HG03039 (cell line): ENCODE measurements around the gene CDC14A.
"Not testable (repeated sequence)": the region's sequence is repeated elsewhere in the genome, so short reads cannot be mapped to it uniquely, and the experiment has no call there.

ENCODE experiments used
- ATAC-seq: cut with Tn5 transposase; IDR thresholded peaks from one replicate; pipeline ENCODE4 v1.9.1; 2021; ENCODE audit warnings: mild to moderate bottlenecking, moderate library complexity; ENCODE audit not compliant: unreplicated experiment

Gene CDC14A

DNA sequence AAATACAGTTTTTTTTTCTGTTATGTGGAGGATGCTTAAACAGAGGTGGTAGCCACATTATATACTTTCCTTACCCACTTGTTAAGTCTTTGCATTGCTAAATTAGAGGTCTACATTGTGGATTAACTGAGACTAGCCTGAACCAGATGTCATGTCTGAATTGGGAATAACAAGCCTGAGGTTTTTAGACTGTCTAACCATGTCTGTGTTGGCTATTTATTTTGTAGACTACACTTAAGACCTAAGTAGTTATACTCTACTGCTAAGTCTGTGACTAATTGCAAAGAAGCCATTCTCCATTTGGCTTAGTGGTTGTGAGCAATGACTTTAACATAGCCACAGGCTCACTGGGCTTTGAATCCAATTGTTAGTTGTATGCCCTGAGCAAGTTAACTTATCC, 45.4 kb downstream of the CDC14A start:
- ATAC-seq = no peak

DNA sequence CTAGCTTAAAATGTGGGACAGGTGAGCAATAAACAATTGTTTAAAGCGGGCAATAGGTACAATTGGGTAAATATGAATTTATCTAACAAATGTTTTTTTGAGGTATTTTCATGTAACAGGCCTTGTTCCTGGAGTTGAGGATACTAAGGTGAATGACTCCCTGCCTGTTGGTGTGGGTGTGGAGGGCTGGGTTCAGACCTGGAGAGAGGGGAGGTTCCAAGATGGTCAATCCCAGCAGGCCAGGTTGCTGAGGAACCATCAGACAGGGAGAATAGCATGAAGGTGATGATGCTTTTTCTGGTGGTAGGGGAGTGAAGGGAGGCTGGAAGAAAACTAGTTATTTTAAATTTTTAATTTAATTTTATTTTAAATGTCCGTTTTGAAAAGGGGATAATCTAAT, 46.3 kb downstream of the CDC14A start:
- ATAC-seq = no peak

DNA sequence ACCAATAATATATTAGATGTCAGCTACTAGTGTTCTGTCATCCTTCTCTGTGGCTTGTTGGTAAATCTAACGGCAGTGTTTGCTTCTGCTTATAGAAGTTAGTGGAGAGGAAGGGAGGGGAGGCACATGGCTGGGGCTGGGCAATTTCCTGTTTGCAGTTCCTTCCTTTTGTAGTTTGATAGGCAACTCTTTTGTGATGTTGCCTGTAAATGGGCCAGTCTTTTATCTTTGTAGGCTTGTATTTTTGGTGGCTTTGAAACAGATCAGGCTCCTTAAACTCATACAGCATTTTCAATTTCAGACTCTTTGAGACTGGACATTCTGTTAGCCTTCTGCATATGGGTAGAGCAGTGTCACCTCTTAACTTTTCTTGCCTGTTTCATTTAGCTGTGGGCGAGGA, 48.1 kb downstream of the CDC14A start:
- no peak for ATAC-seq

DNA sequence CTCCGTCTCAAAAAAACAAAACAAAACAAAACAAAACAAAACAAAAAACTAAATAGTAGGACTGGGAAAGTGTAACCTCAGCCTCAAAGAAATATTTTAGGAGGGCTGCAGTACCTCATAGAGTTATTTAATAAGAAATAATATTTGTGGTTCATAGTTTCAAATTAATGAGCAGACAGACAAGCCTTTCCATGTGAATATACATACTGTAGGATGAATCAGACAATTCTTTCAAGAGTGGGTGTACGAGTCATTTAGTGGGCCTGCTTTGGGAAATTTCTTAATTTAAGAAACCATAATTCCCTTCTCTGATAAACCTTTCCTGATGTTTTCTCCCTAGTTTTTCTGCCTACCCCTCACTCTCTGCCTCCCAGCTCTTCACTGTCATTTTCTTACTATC, 52.5 kb downstream of the CDC14A start:
- ATAC-seq = no peak

DNA sequence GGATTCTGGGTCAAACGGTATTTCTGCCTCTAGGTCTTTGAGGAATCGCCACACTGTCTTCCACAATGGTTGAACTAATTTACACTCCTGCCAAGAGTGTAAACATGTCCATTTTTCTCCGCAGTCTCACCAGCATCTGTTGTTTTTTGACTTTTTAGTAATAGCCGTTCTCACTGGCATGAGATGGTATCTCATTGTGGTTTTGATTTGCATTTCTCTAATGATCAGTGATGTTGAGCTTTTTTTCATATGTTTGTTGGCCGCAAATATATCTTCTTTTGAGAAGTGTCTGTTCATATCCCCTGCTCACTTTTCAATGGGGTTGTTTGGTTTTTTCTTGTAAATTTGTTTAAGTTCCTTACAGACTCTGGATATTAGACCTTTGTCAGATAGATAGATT, 53.6 kb downstream of the CDC14A start:
- ATAC-seq = not testable (repeated sequence)

DNA sequence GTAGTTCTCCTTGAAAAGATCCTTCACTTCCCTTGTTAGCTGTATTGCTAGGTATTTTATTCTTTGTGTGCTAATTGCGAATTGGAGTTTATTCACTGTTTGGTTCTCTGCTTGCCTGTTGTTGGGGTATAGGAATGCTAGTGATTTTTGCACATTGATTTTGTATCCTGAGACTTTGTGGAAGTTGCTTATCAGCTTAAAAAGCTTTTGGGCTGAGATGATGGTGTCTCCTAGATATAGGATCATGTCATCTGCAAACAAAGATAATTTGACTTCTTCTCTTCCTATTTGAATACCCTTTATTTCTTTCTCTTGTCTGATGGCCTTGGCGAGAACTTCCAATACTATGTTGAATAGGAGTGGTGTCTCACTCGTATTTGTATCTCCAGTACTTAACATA, 55.1 kb downstream of the CDC14A start:
- not testable (repeated sequence) for ATAC-seq

DNA sequence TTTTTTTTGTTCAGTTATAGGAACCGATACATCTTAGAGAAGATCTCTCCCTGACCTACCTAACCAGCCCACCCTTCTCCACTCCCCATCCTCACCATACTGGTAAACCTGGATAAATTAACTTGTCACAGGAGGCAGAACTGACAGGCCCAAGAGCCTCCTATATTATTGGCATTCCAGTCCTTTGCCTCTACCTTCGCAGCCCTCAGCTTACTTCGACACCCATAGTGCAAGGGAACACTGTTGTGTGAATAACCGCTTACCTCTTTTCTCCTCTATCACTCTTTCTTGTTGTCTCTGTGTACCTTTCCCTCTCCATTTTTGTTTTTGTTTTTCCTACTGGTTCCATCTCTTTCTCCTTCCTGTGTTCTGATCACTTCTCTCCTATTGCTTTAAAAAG, 58.7 kb downstream of the CDC14A start:
- ATAC-seq = no peak

DNA sequence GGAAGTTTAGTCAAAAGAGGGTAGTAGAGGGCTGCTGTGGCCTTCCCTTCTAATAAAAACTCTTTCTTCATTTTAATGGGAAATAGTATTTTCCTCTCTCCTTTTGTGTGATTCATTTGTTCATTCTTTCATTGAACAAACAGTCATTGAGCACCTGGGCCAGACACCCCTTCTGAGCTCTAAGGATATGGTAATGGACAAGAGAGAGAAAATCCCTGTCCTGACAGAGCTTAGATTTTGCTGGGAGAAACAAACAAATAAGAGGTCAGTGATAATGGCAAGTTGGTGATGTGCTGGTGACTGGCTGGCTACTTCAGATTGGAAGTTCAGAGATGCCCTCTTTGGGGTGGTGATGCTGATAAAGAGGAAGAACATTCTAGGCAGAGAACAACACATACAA, 59.3 kb downstream of the CDC14A start:
- ATAC-seq = no peak

DNA sequence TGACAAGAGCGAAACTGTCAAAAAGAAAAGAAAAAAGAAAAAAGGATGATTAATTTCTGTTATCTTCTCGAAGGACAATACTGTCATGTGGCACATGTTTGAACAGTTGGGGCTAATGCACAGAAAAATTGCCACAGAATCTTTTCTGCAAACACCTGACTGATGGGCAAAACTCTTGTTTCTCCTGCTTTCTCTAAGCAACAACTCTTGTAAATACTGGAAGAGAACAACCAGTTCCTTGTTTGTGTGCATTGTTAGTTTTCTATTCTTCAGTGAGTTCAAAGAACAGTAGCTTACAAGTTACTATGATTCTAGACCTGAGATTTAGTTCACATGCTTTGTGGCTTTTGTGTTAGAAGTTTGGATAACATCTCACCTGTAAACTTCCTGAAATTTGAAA, 60.7 kb downstream of the CDC14A start:
- ATAC-seq = no peak

DNA sequence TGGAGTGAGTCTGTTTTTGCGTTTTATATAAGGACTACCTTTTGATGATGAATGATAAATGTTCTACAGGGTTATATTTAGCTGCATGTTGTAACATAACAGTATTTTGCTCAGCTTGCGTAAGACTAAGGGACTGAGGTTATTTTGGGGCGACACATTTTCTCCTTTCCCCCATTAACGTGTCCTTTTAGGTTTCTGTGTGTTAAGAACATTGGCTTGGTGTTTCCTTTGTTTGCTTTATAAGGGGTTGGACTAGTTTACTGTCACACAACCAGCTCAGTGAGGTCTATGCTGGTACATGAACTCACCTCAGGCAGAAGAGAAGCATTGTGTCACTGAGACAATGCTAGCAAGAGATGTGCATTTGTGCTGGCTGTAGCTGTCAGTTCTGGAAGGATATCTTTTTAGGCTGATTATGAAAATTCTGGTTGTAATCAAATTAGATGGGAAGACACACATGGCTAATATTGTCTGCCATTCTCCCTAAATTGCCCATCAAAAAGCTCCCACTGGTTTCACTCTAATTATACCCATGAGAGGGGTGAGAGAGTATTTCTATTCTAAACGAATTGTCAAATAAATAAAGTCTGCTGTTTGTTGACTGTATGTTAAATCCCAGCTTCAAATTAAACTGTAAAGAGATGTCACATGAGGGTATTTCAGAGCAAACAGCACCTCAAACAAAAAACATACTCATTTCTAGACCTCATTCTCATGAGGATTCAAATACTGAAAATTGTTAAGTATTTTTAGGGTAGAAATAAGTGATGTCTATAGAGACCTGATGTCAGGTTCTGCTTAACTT, 62.6 kb downstream of the CDC14A start:
- ATAC-seq = no peak

DNA sequence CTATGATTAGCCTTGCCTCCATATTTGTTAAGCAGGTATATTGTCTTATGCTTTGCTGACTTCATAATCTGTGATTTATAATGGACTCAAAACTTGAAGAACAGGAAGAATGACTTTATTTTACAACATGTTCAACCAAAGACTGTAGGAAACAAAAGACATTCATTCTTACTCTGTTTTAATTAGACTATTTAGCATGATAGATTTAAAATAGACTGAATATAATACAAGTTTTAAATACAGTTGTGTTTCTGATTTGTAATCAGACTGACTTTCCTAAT, 63.1 kb downstream of the CDC14A start:
- ATAC-seq = no peak

DNA sequence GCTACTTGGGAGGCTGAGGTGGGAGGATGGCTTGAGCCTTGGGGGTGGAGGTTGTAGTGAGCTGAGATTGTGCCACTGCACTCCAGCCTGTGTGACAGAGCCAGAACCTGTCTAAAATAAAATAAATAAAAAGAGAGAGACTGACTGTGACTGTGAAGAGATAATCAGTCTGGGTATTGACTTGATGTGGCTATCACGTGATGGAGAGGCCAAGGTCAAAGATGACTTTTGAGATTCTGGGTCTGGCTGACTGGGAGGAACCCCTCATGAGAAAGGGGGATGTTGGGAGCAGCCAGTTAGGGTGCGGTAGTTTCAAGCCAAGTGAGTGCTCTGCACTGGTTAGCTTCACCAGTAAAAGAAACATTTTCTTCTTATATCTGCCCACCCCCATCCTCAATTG, 66.8 kb downstream of the CDC14A start:
- ATAC-seq = no peak

DNA sequence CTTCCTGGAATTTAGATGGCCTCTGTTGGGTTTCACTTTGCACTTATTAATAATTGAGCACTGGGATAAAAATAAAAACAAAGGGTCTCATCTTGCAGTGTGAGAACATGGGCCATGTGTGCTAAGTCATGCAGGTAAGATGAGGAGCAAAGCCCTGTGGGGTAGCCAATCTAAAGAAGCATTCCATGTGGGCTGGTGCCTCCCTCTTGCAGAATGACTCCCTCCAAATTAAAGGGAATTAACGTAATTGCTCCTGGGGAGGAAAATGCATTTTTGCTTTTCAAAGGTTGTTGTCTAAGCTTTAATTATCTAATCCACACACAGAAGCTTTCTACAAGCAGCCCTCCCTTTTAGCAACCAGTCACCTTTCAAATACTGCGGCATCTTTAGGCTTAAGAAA, 69.8 kb downstream of the CDC14A start:
- ATAC-seq = no peak

DNA sequence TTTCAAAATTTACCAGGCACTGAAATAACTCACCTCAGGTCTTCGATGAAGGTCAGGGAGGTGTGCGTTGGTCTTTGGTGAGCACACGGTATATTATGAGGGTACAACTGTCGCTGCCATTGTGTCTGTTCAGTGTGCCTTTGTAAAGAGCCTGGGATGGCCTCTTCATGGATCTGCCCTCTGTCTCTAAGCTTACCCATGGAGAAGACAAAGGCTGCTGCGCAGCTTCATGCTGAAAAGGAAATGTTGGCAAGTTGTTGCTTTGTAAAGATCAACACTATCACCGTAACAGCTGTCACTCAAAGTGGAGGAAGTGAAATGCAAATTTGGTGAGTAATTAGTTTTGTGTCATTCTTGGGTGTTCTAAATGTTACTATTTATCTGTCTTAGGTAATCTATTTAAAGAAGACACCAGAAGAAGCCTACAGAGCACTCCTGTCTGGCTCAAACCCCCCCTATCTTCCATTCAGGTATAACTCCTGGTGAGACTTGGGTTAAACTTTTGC, 71.6 kb downstream of the CDC14A start:
- peak; percentile 87 for ATAC-seq

DNA sequence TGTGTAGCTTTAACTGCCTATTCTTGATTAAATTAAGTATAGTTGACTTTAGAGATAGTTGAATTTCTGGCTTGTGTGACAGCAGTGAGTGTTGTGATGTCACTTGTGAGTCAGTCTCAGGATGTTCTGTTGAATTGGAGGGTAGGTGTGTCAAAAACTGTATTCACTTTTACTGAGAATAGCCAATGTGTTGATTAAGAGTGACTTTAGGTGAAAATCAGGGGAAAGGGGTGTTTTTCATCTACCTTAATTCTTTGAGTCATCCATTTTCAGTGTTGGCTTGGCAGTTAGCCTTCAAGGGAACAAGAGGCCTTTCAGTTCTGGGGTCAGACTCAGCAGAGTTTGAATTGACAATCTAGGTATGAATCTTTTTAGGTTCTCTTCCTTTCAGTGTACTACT, 75.9 kb downstream of the CDC14A start:
- ATAC-seq = no peak

DNA sequence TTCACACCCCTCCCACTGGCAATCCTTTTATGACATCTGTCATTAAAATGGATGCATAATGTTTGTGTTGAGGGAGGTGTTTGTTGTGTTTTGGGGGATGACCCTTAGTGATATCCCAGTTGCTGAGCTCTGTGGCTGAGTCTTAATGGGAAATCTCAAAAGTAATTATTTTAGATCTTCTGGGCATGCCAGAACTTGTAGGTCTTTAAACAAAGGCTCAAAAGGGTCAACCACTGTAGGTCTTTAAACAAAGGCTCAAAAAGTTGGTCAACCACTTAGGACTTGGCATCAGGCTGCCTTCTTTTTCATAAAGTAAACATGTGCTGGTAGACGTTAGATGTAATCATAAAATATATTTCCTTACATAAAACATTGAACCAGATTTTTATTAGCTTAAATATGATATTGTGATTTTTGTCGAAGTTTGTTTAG, 78.0 kb downstream of the CDC14A start:
- ATAC-seq = no peak

DNA sequence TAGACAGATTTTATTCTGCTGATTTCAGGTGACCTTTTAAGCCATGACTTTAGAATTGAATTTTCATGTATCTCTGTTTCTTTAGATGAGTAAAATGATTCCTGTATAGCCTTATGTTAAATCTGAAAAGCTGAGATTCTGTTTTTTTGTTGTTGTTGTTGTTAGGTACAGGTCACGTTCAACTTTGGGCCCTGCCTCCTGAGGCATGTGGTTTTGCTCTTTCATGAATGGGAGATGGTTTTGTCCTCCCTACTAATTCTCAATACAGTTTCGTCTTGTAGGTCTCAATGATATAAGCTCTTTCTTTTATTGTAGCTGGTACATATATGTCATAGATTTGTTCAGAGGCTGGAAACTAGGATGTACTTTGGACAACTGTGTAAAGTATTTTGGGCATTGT, 79.6 kb downstream of the CDC14A start:
- ATAC-seq = no peak

DNA sequence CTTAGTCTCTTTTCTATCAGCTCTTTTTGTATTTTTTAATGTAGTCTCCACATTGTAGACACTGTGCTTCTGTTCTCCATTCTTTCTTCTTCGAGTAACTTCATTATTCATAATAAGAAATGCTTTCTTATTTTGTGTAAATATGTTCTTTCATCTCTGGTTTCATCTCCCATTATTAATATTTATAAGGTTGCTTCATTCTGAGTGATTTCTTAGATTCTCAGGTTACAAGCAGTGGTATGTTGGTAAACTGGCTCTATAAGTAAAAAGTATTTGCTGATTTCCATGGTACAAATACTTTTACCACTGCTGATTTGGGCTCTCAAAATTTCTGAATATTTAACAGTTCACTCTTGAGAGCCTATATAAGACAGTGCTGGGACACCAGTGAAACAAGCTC, 81.3 kb downstream of the CDC14A start:
- no peak for ATAC-seq

DNA sequence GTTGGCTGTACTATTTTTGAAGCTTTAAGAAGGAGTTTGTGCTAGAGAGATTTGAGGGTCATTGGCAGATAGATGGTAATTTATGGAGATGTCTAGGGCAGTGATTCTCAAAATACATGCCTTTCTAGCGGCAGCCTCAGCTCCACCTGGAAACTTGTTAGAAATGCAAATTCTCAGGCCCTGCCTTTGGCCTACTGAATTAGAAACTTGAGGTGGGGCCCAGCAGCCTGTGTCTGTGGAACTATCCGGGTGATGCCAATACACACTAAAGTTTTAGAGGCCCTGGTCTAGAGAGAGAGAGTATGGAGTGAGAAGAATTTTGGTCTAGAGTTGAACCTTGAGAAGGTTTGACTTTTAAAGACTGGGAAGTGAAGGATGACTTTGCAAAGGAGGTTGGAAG, 82.5 kb downstream of the CDC14A start:
- ATAC-seq = no peak

DNA sequence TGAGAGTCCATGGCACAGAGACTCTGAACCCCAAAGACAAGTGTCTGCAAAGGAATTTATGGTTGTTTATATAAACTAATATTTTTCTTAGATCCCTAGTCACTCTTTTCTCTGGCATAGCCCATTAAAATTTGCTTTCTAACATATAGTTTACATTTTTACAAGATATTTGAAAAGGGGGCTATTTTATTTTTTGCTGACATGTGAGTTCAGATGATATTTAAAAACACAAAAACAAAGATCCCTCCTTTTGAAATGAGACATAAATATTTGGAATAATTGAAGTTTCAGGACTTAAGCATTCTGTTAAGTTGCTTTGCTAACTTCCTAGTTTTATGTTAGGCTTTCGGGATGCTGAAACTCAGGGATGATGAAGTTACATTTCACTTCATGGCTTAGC, 86.1 kb downstream of the CDC14A start:
- no peak for ATAC-seq

DNA sequence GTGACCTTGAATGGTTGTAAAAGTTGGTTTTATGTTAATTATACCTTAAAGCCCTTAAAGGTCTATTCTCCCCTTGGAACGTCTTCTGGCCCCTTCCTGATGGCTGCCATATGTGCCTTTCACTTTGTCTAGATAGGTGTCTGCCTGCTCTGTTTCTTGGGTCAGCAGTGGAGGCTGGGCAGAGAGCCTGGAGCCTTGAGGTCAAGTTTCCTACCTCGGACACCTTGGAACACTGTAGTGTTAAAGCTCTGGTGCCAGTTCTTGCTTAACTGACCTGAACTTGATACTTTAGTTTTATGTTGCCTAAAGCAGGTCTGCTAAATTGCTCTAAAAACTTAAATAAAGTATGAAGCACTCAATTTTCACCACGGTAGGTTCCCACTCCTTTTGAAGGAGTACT, 86.5 kb downstream of the CDC14A start:
- no peak for ATAC-seq

DNA sequence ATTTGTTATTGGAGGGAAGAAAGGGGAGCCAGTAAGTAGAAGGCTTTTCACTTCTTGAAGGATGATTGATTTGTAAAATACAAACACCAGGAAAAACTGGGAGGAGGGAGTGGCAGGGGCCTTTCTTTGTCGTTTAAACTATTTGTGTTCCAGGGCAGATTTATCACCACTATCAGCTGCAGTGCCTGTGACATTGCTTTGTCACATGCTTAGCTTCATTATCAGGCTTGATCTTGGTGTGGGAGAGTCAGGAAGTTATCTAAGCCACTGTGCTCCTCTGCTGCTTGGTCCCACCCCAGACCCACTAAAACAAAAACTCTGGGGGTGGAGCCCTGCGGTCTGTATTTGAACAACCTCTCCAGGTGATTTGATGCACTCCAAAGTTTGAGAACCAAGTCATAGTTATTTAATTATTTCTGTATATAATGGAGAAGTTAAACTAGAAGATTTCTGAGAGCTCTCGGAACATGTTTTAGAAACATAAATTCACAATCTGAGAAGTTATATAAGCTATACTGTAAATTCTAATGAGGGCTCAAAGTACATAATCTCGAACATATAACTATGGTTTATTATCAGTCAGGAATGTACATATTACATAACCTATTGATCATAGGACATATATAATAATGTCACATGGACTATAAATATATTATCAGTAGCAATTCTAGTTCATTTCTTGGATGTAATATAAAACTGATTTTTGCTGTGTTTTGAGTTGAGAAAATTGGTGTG, 87.9 kb downstream of the CDC14A start:
- no peak for ATAC-seq

DNA sequence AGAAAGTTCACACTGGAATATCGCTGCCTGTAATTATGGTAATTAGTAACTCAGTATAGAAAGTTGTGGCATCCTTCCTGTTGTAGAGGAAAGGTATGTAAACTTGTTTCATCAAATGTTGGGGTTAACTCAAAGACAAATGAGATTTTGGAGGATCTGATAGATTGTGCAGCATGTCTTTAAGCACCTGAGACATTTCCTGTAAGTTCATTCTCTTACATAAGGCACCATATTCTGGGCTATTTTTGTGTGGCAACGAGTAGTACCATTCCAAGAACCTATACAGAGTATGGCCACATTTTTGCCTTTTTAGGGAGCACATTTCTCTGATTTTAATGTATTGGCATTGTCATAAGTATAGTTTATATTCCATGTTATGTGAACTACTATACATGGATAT, 88.8 kb downstream of the CDC14A start:
- no peak for ATAC-seq
